Kidney (tissue), 14 donors: ENCODE measurements around the gene NSUN2. TPM values are rescaled to one million over a fixed set of nuclear protein-coding genes. Genes with fewer than 3 reads are reported as not detected.

Experiments
- DNase-seq, 5 donors: peaks; one replicate each; pipeline ENCODE4 v3.0.0-alpha.2; 2013 to 2020
- FAIRE-seq: peaks from 2 replicates; lab custom pipeline; 2012; peaks lifted over from hg19 to GRCh38; lab: Jason Lieb, UNC
- H3K27ac ChIP-seq, 2 donors: one replicate each; pipeline ENCODE4 v1.7.0; 2013; ENCODE audit warnings: low read depth in 2 of 2, low read length in 2 of 2, inconsistent platforms in 1 of 2
- H3K27me3 ChIP-seq: one replicate; pipeline ENCODE4 v1.7.1; 2013; ENCODE audit warnings: low read length, inconsistent platforms; ENCODE audit not compliant: control insufficient read depth, insufficient read depth
- H3K36me3 ChIP-seq, 3 donors: one replicate each; pipeline versions ENCODE4 v1.7.0 to v1.7.1; 2013; ENCODE audit warnings: low read length in 3 of 3, control low read depth in 1 of 3, inconsistent platforms in 1 of 3; ENCODE audit not compliant: insufficient read depth in 3 of 3, control insufficient read depth in 2 of 3
- H3K4me1 ChIP-seq, 3 donors: one replicate each; pipeline versions ENCODE4 v1.7.0 to v1.7.1; 2013; ENCODE audit warnings: low read length in 3 of 3, inconsistent platforms in 1 of 3, low read depth in 1 of 3; ENCODE audit not compliant: control insufficient read depth in 2 of 3, insufficient read depth in 2 of 3
- H3K4me3 ChIP-seq, 3 donors: one replicate each; pipeline versions ENCODE4 v1.7.0 to v1.8.1; 2013; ENCODE audit warnings: low read length in 3 of 3, control low read depth in 1 of 3, inconsistent platforms in 1 of 3
- H3K9ac ChIP-seq, 3 donors: one replicate each; pipeline versions ENCODE4 v1.7.0 to v1.7.1; 2013; ENCODE audit warnings: low read length in 3 of 3, control low read depth in 1 of 3, inconsistent platforms in 1 of 3
- H3K9me3 ChIP-seq, 3 donors: one replicate each; pipeline versions ENCODE4 v1.7.0 to v1.7.1; 2013; ENCODE audit warnings: low read length in 3 of 3, control low read depth in 1 of 3, inconsistent platforms in 1 of 3; ENCODE audit not compliant: control insufficient read depth in 2 of 3, insufficient read depth in 1 of 3
- CTCF ChIP-seq: IDR thresholded peaks from 3 replicates; pipeline ENCODE4 v1.5.1; 2012; ENCODE audit warnings: mild to moderate bottlenecking, moderate library complexity, borderline replicate concordance; ENCODE audit not compliant: insufficient read depth; ENCODE audit errors: extremely low read depth
- intact Hi-C: fragments of 100-400 bp; cut with DNase I; formaldehyde crosslinking; loops from one replicate; pipeline ENCODE4 v1.11.1; 2022
- polyA plus RNA-seq: library from polyadenylated mRNA; stranded (reverse); fragments of 350-450 nt; fragmentation: Illumina TruSeq; extraction: RNeasy Lipid Tissue Mini Kit (QIAGEN cat#74804); gene quantifications from one replicate; pipeline ENCODE4 v1.2.3, GENCODE V29; 2014; ENCODE audit warnings: low read depth, low replicate concordance; ENCODE audit not compliant: insufficient read depth
- total RNA-seq: library from RNA; stranded (reverse); fragmentation: NEBNext Ultra II Directional; extraction: Animal tissue kit (Norgen Biotek cat#: 25700); gene quantifications from one replicate; pipeline ENCODE4 v1.2.1, GENCODE V29; 2021
- donor health status: control.
- donor health status: control.
- donor health status: control.
- donor health status: control.
- donor health status: control.
- donor health status: DM: yes; HTN: yes; CAD: no.
- donor health status: Normal renal cell carcinoma (clear cell type).

NSUN2 gene
- total and polyA plus RNA-seq, 2 donors from 2014 or later: 16.9 to 48.9 TPM

DNA sequence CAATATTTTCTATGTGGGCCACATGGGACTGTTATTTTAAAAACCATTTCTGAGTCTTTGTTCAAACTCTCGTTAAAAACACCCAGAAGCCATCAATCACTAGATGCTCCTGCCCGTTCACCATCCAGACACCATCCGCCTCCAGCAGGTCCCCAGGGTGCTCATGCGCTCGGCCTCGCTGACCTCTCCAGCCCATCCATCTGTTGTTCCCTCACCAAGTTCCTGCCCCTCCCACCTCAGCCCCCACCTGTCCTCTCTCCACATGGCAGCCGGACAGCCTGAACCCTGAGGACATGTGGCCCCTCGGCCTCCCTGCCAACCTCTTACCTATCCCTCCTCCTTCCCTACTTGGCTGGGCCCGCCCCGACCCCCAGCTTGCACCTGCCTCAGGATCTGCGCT is 31.6 kb downstream of the NSUN2 start:
- Histone ChIP-seq H3K9me3 (no peaks in the 10 kb centered on the region), H3K9ac (no peak overlapping the region), H3K4me1 (no peaks in the 10 kb centered on the region), H3K27ac (no peak overlapping the region), H3K27me3 (no peaks in the 10 kb centered on the region), H3K4me3 (no peak overlapping the region), H3K36me3 (peaks cover 2 to 48% (median 42%) of the 10 kb centered on the region in 3 donors)
- FAIRE-seq (no peak), DNase-seq (no peak)
- intact Hi-C loops: no loop called here
- no peak for TF ChIP-seq CTCF

- FAIRE-seq (no peak), DNase-seq (no peak)
- Histone ChIP-seq H3K36me3 (peaks cover 2 to 41% (median 36%) of the 10 kb centered on the region in 3 donors), H3K27ac (no peak overlapping the region), H3K9me3 (no peaks in the 10 kb centered on the region), H3K9ac (no peak overlapping the region), H3K4me1 (no peaks in the 10 kb centered on the region), H3K27me3 (no peaks in the 10 kb centered on the region), H3K4me3 (no peak overlapping the region)
- intact Hi-C loops: no loop called here
- TF ChIP-seq CTCF: no peak
These were observed 33.1 kb downstream of the NSUN2 start for GRCh38 chr5:6599739-6600138.

- H3K27me3 ChIP-seq: no peaks in the 10 kb centered on the region
- H3K9ac ChIP-seq: no peak overlapping the region
- no peak for FAIRE-seq
- DNase-seq: no peak
- no peaks in the 10 kb centered on the region for H3K9me3 ChIP-seq
- peaks cover 2 to 33% (median 30%) of the 10 kb centered on the region in 3 donors for H3K36me3 ChIP-seq
- no peaks in the 10 kb centered on the region for H3K4me1 ChIP-seq
- TF ChIP-seq CTCF: no peak
- intact Hi-C loops: no loop called here
- no peak overlapping the region for H3K4me3 ChIP-seq
- H3K27ac ChIP-seq: no peak overlapping the region
These were observed 34.4 kb downstream of the NSUN2 start for GRCh38 chr5:6598351-6598900.

- no peak for TF ChIP-seq CTCF
- H3K36me3 ChIP-seq: peaks cover 2 to 27% (median 27%) of the 10 kb centered on the region in 3 donors
- H3K27ac ChIP-seq: no peak overlapping the region
These were observed 35.3 kb downstream of the NSUN2 start for GRCh38 chr5:6597557-6597956.

More at GRCh38 chr5:6597557-6597956, 35.3 kb downstream of the NSUN2 start:
- intact Hi-C loops: no loop called here
- H3K27me3 ChIP-seq: no peaks in the 10 kb centered on the region
- no peak overlapping the region for H3K4me3 ChIP-seq
- H3K9me3 ChIP-seq: no peaks in the 10 kb centered on the region
- FAIRE-seq (no peak), DNase-seq (no peak)
- H3K4me1 ChIP-seq: no peaks in the 10 kb centered on the region
- H3K9ac ChIP-seq: no peak overlapping the region
